ENCODE data around the gene PAQR4. TPM values are rescaled to one million over a fixed set of nuclear protein-coding genes. Genes with fewer than 3 reads are reported as not detected.

The PAQR4 gene
- total RNA-seq, 1 donor = 3.1 TPM

DNA sequence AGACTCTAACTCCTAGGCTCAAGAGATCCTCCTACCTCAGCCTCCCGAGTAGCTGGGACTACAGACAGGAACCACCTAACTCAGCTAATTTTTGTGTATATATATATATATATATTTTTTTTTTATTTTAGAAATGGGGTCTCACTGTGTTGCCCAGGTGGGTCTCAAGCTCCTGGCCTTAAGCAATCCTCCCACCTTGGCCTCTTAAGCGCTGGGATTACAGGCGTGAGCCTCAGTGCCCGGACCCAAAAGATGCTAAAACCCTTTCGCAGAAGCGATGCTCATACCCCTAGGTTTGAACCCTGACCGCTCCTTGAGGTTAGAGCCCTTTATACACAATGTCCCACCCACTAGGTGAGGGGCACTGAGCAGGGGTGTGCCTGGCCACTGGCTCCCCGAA lies 41.4 kb downstream of the PAQR4 start:
- peaks cover 38% of the 10 kb centered on the region for H3K4me1 ChIP-seq (ENCODE audit: insufficient read depth, low read length)
- no peaks in the 10 kb centered on the region for H3K27me3 ChIP-seq (ENCODE audit: insufficient read depth, low read length)
- no peaks in the 10 kb centered on the region for H3K9me3 ChIP-seq (ENCODE audit: low read depth, low read length)
- no peak overlapping the region for H3K4me3 ChIP-seq (ENCODE audit: low read length)

GRCh38 chr16:3012246-3012645 lies 43.1 kb downstream of the PAQR4 start:
- Histone ChIP-seq H3K4me3 (ENCODE audit: low read length) (no peak overlapping the region), H3K4me1 (ENCODE audit: insufficient read depth, low read length) (peaks cover 24% of the 10 kb centered on the region), H3K9me3 (ENCODE audit: low read depth, low read length) (no peaks in the 10 kb centered on the region), H3K27me3 (ENCODE audit: insufficient read depth, low read length) (no peaks in the 10 kb centered on the region)

DNA sequence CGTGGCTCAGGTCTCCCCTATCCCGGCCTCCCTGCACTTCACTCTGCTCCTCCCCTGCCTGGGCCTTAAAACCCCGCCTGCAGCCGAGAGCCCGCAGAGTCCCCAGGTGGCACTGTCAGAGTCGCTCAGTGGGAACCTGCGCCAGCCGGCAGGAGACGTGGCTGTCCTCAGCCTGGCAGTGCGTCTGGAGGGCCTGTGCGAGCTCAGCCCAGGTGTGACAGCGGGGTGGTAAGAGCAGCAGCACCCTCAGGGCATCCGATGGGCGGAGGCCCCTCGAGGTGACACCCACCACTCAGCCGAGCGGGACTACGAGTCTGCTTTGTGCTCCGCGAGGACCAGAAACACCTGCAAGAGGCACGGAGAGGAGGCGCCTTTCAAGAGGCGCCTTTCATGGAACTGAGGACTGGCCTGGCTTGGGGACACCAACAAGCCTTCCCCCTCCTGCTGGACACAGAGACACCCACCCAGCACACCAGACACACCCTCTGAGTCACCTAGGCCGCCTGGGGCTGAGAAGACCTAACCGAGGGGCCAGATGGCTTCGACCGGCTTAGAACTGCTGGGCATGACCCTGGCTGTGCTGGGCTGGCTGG lies 43.8 kb downstream of the PAQR4 start, which contains the start of gene CLDN9:
Gene CLDN9 (plus strand): TSS at position 96 of the 593 bp plus-strand sequence. CDS start 440 bp downstream, at position 536.
- Histone ChIP-seq H3K4me1 (ENCODE audit: insufficient read depth, low read length) (peaks cover 19% of the 10 kb centered on the region), H3K4me3 (ENCODE audit: low read length) (no peak within 1 kb of the TSS), H3K9me3 (ENCODE audit: low read depth, low read length) (no peaks in the 10 kb centered on the region), H3K27me3 (ENCODE audit: insufficient read depth, low read length) (peaks cover under 1% of the 10 kb centered on the region)

GRCh38 chr16:3013491-3013951 lies 44.4 kb downstream of the PAQR4 start:
- no peaks in the 10 kb centered on the region for H3K9me3 ChIP-seq (ENCODE audit: low read depth, low read length)
- H3K4me3 ChIP-seq (ENCODE audit: low read length) = no peak overlapping the region
- H3K4me1 ChIP-seq (ENCODE audit: insufficient read depth, low read length) = peaks cover 19% of the 10 kb centered on the region
- peaks cover 4% of the 10 kb centered on the region for H3K27me3 ChIP-seq (ENCODE audit: insufficient read depth, low read length)

DNA sequence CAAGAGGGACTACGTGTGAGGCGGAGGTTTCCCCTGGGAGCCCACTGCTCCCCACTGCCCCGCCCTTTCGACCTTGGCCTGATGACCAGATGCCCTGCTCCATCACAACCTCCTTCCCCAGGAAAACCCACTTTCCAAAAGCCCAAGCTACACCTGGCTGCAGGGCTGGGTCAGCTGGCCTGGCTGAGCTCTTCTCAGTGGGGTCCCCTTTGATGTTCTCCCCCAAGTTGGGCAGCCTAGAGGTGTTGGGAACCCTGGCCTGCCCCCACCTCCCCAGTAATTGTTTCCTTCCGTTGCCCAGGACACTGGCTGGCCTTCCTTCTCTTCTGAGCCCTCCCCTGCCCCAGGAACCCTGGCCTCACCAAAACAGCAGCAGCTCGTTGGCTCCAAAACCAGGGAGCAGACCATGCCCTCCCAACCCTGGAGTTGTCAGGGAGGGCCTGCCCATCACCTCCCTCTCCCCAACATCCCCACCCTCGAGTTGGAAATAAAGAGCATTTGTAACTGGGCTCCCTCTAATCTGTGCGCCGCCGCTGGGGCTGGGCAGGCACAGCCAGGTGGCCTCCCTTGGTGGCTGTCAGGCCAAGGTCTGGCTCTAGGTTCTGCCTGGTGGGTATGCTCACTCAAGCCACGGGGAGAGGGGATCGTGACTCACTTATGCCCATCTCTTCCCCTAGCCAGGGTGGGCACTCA lies 45.0 kb downstream of the PAQR4 start:
- H3K27me3 ChIP-seq (ENCODE audit: insufficient read depth, low read length) = peaks cover 6% of the 10 kb centered on the region
- no peaks in the 10 kb centered on the region for H3K9me3 ChIP-seq (ENCODE audit: low read depth, low read length)
- H3K4me3 ChIP-seq (ENCODE audit: low read length) = no peak overlapping the region
- peaks cover 16% of the 10 kb centered on the region for H3K4me1 ChIP-seq (ENCODE audit: insufficient read depth, low read length)

- Histone ChIP-seq H3K9me3 (ENCODE audit: low read depth, low read length) (no peaks in the 10 kb centered on the region), H3K27me3 (ENCODE audit: insufficient read depth, low read length) (peaks cover 6% of the 10 kb centered on the region), H3K4me1 (ENCODE audit: insufficient read depth, low read length) (peaks cover 18% of the 10 kb centered on the region), H3K4me3 (ENCODE audit: low read length) (no peak overlapping the region)
Measured at GRCh38 chr16:3014971-3015370, 45.8 kb downstream of the PAQR4 start.

DNA sequence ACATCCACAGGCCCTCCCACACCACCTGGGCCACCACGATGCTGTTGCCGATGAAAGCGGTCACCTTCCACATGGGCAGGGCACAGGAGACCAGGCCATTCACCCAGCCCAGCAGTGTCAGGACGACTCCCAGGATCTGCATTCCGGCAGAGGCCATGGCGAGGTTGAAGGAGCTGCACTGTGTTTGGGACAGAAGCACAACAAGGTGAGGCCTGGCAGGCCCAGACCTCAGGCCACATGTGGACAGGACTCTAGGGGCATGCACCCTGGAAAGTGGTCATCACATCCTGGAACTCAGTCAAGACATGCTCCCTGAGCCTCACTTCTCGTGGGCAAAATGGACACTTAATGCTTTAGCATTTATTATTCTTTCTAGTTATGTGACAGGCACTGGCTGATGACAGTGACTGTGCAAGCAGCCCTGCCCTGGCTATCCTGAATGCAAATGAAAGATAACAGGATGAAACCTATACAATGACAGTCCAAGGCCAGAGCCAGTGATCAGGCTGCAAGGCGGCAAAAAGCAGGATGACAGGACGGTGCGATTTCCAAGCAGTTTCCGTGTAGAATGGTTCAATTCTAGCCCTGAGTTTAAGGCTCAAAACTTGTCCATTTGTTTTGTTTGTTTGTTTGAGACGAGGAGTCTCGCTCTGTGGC lies 46.8 kb downstream of the PAQR4 start:
- Histone ChIP-seq H3K27me3 (ENCODE audit: insufficient read depth, low read length) (peaks cover 6% of the 10 kb centered on the region), H3K4me3 (ENCODE audit: low read length) (no peak overlapping the region), H3K9me3 (ENCODE audit: low read depth, low read length) (no peaks in the 10 kb centered on the region), H3K4me1 (ENCODE audit: insufficient read depth, low read length) (peaks cover 27% of the 10 kb centered on the region)

- no peaks in the 10 kb centered on the region for H3K9me3 ChIP-seq (ENCODE audit: low read depth, low read length)
- H3K4me3 ChIP-seq (ENCODE audit: low read length) = no peak overlapping the region
- peaks cover 40% of the 10 kb centered on the region for H3K4me1 ChIP-seq (ENCODE audit: insufficient read depth, low read length)
- H3K27me3 ChIP-seq (ENCODE audit: insufficient read depth, low read length) = peaks cover 6% of the 10 kb centered on the region
Measured at GRCh38 chr16:3017344-3017743, 48.2 kb downstream of the PAQR4 start.

- peaks cover 6% of the 10 kb centered on the region for H3K27me3 ChIP-seq (ENCODE audit: insufficient read depth, low read length)
- H3K4me3 ChIP-seq (ENCODE audit: low read length) = no peak within 1 kb of the TSS
- peaks cover 46% of the 10 kb centered on the region for H3K4me1 ChIP-seq (ENCODE audit: insufficient read depth, low read length)
- no peaks in the 10 kb centered on the region for H3K9me3 ChIP-seq (ENCODE audit: low read depth, low read length)
Measured at GRCh38 chr16:3017794-3018506, 48.8 kb downstream of the PAQR4 start, which contains the start of gene CLDN6. Gene CLDN6, minus strand, starts transcription at chr16:3018183. Its CDS starts 2,162 bp downstream, at chr16:3016021.

GRCh38 chr16:3019594-3020246 lies 50.6 kb downstream of the PAQR4 start:
- peaks cover 62% of the 10 kb centered on the region for H3K4me1 ChIP-seq (ENCODE audit: insufficient read depth, low read length)
- peaks cover 6% of the 10 kb centered on the region for H3K27me3 ChIP-seq (ENCODE audit: insufficient read depth, low read length)
- H3K9me3 ChIP-seq (ENCODE audit: low read depth, low read length) = no peaks in the 10 kb centered on the region
- peak overlapping the region; percentile 48 for H3K4me3 ChIP-seq (ENCODE audit: low read length)

DNA sequence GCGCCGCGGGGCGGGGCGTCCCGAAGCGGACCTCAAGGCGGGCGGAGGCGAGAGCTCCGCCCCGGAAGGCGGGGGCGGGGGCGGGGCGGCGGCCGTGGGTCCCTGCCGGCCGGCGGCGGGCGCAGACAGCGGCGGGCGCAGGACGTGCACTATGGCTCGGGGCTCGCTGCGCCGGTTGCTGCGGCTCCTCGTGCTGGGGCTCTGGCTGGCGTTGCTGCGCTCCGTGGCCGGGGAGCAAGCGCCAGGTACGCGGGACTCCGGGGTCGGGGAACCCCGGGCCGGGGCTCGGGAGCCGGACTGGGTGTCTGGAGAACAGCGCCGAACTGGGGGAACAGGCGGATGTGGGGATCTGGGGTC lies 51.1 kb downstream of the PAQR4 start, which contains the start of gene TNFRSF12A:
Gene TNFRSF12A (plus strand): TSS at position 122 of the 357 bp plus-strand sequence. CDS start 30 bp downstream, at position 152.
- Histone ChIP-seq H3K9me3 (ENCODE audit: low read depth, low read length) (no peaks in the 10 kb centered on the region), H3K4me3 (ENCODE audit: low read length) (peak within 1 kb of the TSS; percentile 48), H3K4me1 (ENCODE audit: insufficient read depth, low read length) (peaks cover 67% of the 10 kb centered on the region), H3K27me3 (ENCODE audit: insufficient read depth, low read length) (peaks cover 6% of the 10 kb centered on the region)

GRCh38 chr16:3020604-3021448 lies 51.7 kb downstream of the PAQR4 start:
- Histone ChIP-seq H3K9me3 (ENCODE audit: low read depth, low read length) (no peaks in the 10 kb centered on the region), H3K27me3 (ENCODE audit: insufficient read depth, low read length) (peaks cover 6% of the 10 kb centered on the region), H3K4me3 (ENCODE audit: low read length) (peak overlapping the region; percentile 48), H3K4me1 (ENCODE audit: insufficient read depth, low read length) (peaks cover 69% of the 10 kb centered on the region)

GRCh38 chr16:3021449-3022207 lies 52.5 kb downstream of the PAQR4 start:
- Histone ChIP-seq H3K27me3 (ENCODE audit: insufficient read depth, low read length) (peaks cover 6% of the 10 kb centered on the region), H3K9me3 (ENCODE audit: low read depth, low read length) (no peaks in the 10 kb centered on the region), H3K4me1 (ENCODE audit: insufficient read depth, low read length) (peaks cover 69% of the 10 kb centered on the region), H3K4me3 (ENCODE audit: low read length) (peak overlapping the region; percentile 48)

Data from mononuclear cell (primary cell).